ENCODE data around the gene WFDC2. TPM values are rescaled to one million over a fixed set of nuclear protein-coding genes. Genes with fewer than 3 reads are reported as not detected.

Gene WFDC2
- total RNA-seq, 4 donors from 2014 or later = 2.1 to 2.6 TPM; not detected in 2

- Histone ChIP-seq H3K4me3 (no peak overlapping the region), H3K36me3 (no peaks in the 10 kb centered on the region), H3K27ac (replicated peaks in 1 of 4) (no peak overlapping the region), H3K27me3 (peaks cover 0 to 7% (median 0%) of the 10 kb centered on the region in 4 donors), H3K9me3 (no peaks in the 10 kb centered on the region), H3K4me1 (no peaks in the 10 kb centered on the region)
- intact Hi-C loops (cut with DNase I) = no loop called here
- TF ChIP-seq POLR2AphosphoS5 (IDR thresholded peaks at IDR 0.05) (no peak), EP300 (IDR thresholded peaks at IDR 0.05) (no peak), POLR2A (IDR thresholded peaks at IDR 0.05; ENCODE audit: low read depth) (no peak), CTCF (IDR thresholded peaks at IDR 0.05) (no peak)
- WGBS = 73% methylated on average over 5 of the region's 5 CpGs
- DNase-seq (ENCODE audit: extremely low spot score) = no peak
These were observed 9.9 kb upstream of the WFDC2 start for GRCh38 chr20:45459606-45460005.

- DNase-seq (ENCODE audit: extremely low spot score) = no peak
- intact Hi-C loops (cut with DNase I) = no loop called here
- 76% methylated on average over 1 of the region's 1 CpG for WGBS
These were observed 8.3 kb upstream of the WFDC2 start for GRCh38 chr20:45461225-45461624.

GRCh38 chr20:45462711-45463509 lies 6.6 kb upstream of the WFDC2 start:
- Histone ChIP-seq H3K4me3 (no peak overlapping the region), H3K27me3 (peaks cover 0 to 7% (median 1%) of the 10 kb centered on the region in 4 donors), H3K9me3 (no peaks in the 10 kb centered on the region), H3K4me1 (no peaks in the 10 kb centered on the region), H3K36me3 (no peaks in the 10 kb centered on the region), H3K27ac (replicated peaks in 1 of 4) (no peak overlapping the region)
- TF ChIP-seq POLR2AphosphoS5 (IDR thresholded peaks at IDR 0.05) (no peak), EP300 (IDR thresholded peaks at IDR 0.05) (no peak), CTCF (IDR thresholded peaks at IDR 0.05) (no peak), POLR2A (IDR thresholded peaks at IDR 0.05; ENCODE audit: low read depth) (no peak)
- 86% methylated on average over 6 of the region's 6 CpGs for WGBS
- no peak for DNase-seq (ENCODE audit: extremely low spot score)
- intact Hi-C loops (cut with DNase I) = no loop called here

More at GRCh38 chr20:45461225-45461624, 8.3 kb upstream of the WFDC2 start:
- Histone ChIP-seq H3K27me3 (peaks cover 0 to 7% (median 1%) of the 10 kb centered on the region in 4 donors), H3K4me1 (no peaks in the 10 kb centered on the region), H3K27ac (replicated peaks in 1 of 4) (no peak overlapping the region), H3K9me3 (no peaks in the 10 kb centered on the region), H3K36me3 (no peaks in the 10 kb centered on the region), H3K4me3 (no peak overlapping the region)
- TF ChIP-seq EP300 (IDR thresholded peaks at IDR 0.05) (no peak), POLR2A (IDR thresholded peaks at IDR 0.05; ENCODE audit: low read depth) (no peak), POLR2AphosphoS5 (IDR thresholded peaks at IDR 0.05) (no peak), CTCF (IDR thresholded peaks at IDR 0.05) (no peak)

- intact Hi-C loops (cut with DNase I) = no loop called here
- Histone ChIP-seq H3K4me1 (no peaks in the 10 kb centered on the region), H3K27me3 (peaks cover 0 to 11% (median 1%) of the 10 kb centered on the region in 4 donors), H3K36me3 (no peaks in the 10 kb centered on the region), H3K9me3 (no peaks in the 10 kb centered on the region), H3K27ac (replicated peaks in 1 of 4) (no peak overlapping the region), H3K4me3 (no peak overlapping the region)
- DNase-seq (ENCODE audit: extremely low spot score) = no peak
- TF ChIP-seq POLR2A (IDR thresholded peaks at IDR 0.05; ENCODE audit: low read depth) (no peak), CTCF (IDR thresholded peaks at IDR 0.05) (no peak), POLR2AphosphoS5 (IDR thresholded peaks at IDR 0.05) (no peak), EP300 (IDR thresholded peaks at IDR 0.05) (no peak)
- WGBS = 82% methylated on average over 4 of the region's 4 CpGs
These were observed 5.8 kb upstream of the WFDC2 start for GRCh38 chr20:45463709-45464108.
